ENCODE data around the gene DNAJC6.

Gene DNAJC6

GRCh38 chr1:65357291-65357960, 48.1 kb downstream of the DNAJC6 start:
- no peak for TF ChIP-seq EZH2phosphoT487 (IDR thresholded peaks at IDR 0.05; ENCODE audit: borderline replicate concordance, low read length)
- TF ChIP-seq CTCF (IDR thresholded peaks at IDR 0.05; ENCODE audit: low read depth, low read length, poor library complexity, severe bottlenecking): no peak
- Histone ChIP-seq H3K27me3 (ENCODE audit: control insufficient read depth, low read length) (no peaks in the 10 kb centered on the region), H3K79me2 (ENCODE audit: control insufficient read depth, low read length) (no peaks in the 10 kb centered on the region), H3K36me3 (ENCODE audit: control insufficient read depth, low read length) (no peaks in the 10 kb centered on the region), H3F3A (ENCODE audit: control insufficient read depth, insufficient read depth) (no peaks in the 10 kb centered on the region), H3K9me3 (ENCODE audit: control insufficient read depth, insufficient read depth, low read length) (no peaks in the 10 kb centered on the region), H3K4me2 (ENCODE audit: low read length) (no peak overlapping the region), H3K4me1 (ENCODE audit: control insufficient read depth, low read length) (no peaks in the 10 kb centered on the region), H3K9me2 (replicated peaks; ENCODE audit: control insufficient read depth, low read length) (no peaks in the 10 kb centered on the region), H3K27ac (ENCODE audit: low read depth, low read length) (no peak overlapping the region), H3K4me3 (ENCODE audit: low read length) (no peak overlapping the region), H4K20me1 (ENCODE audit: control insufficient read depth, insufficient read depth, low read depth, low read length) (no peaks in the 10 kb centered on the region)

DNA sequence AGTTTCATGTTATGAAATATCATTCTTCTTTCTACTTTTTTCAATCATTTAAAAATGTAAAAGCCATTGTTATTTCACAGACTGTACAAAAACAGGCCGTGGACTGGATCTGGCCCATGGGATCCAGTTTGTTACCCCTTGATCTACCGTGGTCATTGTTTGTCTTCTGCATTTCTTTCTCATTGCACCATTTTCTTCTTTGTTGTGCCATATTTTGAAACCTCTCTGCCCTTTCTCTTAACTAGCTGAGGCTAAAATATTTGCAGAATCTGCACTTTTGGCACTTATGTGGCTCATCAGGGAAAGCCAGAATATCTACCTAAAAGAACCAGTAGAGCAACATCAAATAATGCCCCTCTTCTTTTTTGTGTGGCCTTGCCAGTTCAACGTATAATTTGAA, 50.5 kb downstream of the DNAJC6 start:
- no peak overlapping the region for H3K27ac ChIP-seq (ENCODE audit: low read depth, low read length)
- no peaks in the 10 kb centered on the region for H3K79me2 ChIP-seq (ENCODE audit: control insufficient read depth, low read length)
- no peaks in the 10 kb centered on the region for H3K9me3 ChIP-seq (ENCODE audit: control insufficient read depth, insufficient read depth, low read length)
- no peaks in the 10 kb centered on the region for H3F3A ChIP-seq (ENCODE audit: control insufficient read depth, insufficient read depth)
- no peak for TF ChIP-seq EZH2phosphoT487 (IDR thresholded peaks at IDR 0.05; ENCODE audit: borderline replicate concordance, low read length)
- TF ChIP-seq CTCF (IDR thresholded peaks at IDR 0.05; ENCODE audit: low read depth, low read length, poor library complexity, severe bottlenecking): no peak
- H4K20me1 ChIP-seq (ENCODE audit: control insufficient read depth, insufficient read depth, low read depth, low read length): no peaks in the 10 kb centered on the region
- H3K4me2 ChIP-seq (ENCODE audit: low read length): no peak overlapping the region
- H3K36me3 ChIP-seq (ENCODE audit: control insufficient read depth, low read length): no peaks in the 10 kb centered on the region
- no peaks in the 10 kb centered on the region for H3K9me2 ChIP-seq (replicated peaks; ENCODE audit: control insufficient read depth, low read length)
- H3K4me1 ChIP-seq (ENCODE audit: control insufficient read depth, low read length): no peaks in the 10 kb centered on the region
- H3K4me3 ChIP-seq (ENCODE audit: low read length): no peak overlapping the region
- H3K27me3 ChIP-seq (ENCODE audit: control insufficient read depth, low read length): no peaks in the 10 kb centered on the region

GRCh38 chr1:65360648-65361047, 51.3 kb downstream of the DNAJC6 start:
- TF ChIP-seq CTCF (IDR thresholded peaks at IDR 0.05; ENCODE audit: low read depth, low read length, poor library complexity, severe bottlenecking) (no peak), EZH2phosphoT487 (IDR thresholded peaks at IDR 0.05; ENCODE audit: borderline replicate concordance, low read length) (no peak)
- Histone ChIP-seq H3K27me3 (ENCODE audit: control insufficient read depth, low read length) (no peaks in the 10 kb centered on the region), H3K4me3 (ENCODE audit: low read length) (no peak overlapping the region), H3K36me3 (ENCODE audit: control insufficient read depth, low read length) (no peaks in the 10 kb centered on the region), H3K9me3 (ENCODE audit: control insufficient read depth, insufficient read depth, low read length) (no peaks in the 10 kb centered on the region), H3F3A (ENCODE audit: control insufficient read depth, insufficient read depth) (no peaks in the 10 kb centered on the region), H3K9me2 (replicated peaks; ENCODE audit: control insufficient read depth, low read length) (no peaks in the 10 kb centered on the region), H4K20me1 (ENCODE audit: control insufficient read depth, insufficient read depth, low read depth, low read length) (no peaks in the 10 kb centered on the region), H3K27ac (ENCODE audit: low read depth, low read length) (no peak overlapping the region), H3K4me1 (ENCODE audit: control insufficient read depth, low read length) (no peaks in the 10 kb centered on the region), H3K4me2 (ENCODE audit: low read length) (no peak overlapping the region), H3K79me2 (ENCODE audit: control insufficient read depth, low read length) (no peaks in the 10 kb centered on the region)
